ENCODE measurements around the gene SCN10A.
A peak's percentile ranks its signal among the peaks of the same experiment; 100 is the strongest.

Gene SCN10A

DNA sequence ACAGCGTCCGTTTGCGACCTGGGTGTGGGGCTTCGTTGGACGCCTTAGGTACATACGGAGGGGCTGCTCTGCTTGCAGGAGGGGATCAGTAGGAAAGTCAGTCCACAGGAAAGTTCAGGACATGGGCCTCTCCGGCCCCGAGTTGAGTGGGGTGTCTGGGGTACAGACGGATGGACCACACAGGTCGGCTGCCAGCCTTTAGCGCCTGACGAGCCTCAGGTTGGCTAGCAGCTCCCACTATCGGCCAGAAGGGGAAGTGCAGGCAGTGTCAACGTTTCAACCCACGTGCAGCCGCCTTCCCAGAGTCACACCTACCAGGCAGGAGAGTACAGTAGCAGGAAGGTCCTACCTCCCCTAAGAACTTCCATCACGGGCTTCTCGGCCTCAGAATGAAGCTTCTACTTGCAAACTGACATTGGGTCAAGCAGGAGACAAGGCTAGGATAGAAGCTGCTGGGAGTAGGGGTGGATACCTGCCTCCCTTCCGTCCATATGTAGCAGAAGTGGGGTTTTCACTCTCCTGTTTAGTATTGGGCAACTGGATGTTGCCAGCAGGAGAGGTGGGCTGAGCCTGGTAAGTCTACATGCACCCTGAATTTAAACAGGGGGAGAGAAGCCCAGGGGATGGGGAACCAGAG, 164.7 kb downstream of the SCN10A start:
- DNase-seq (ENCODE audit: low spot score): peak; percentile 82

DNA sequence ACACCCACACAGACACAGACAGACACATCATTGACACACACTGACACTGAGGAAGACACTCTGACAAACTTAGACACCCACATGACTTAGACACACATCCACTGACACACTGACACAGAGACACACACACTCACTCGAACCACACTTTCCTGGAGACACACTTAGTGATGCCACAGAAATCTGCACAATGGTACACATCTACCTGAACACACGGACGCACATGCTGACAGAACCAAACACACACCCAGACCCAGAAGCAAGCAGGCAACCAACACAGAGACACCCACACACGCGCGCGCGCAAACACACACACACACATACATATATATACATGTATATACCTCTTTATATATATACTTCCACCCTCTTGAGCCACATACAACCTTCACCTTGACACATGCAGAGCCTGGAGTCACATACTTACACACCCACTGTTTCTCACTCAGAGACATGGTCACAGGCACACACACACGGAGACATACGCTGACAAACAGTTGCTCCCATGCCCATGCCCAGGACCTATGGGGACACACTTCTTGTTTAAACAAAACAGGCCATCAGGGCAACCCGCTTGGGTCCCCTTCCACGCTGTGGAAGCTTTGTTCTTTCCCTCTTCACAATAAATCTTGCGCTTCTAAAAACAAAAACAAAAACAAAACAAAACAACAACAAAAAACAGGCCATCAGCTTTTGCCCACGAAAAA, 165.6 kb downstream of the SCN10A start:
- no peak for DNase-seq (ENCODE audit: low spot score)

DNA sequence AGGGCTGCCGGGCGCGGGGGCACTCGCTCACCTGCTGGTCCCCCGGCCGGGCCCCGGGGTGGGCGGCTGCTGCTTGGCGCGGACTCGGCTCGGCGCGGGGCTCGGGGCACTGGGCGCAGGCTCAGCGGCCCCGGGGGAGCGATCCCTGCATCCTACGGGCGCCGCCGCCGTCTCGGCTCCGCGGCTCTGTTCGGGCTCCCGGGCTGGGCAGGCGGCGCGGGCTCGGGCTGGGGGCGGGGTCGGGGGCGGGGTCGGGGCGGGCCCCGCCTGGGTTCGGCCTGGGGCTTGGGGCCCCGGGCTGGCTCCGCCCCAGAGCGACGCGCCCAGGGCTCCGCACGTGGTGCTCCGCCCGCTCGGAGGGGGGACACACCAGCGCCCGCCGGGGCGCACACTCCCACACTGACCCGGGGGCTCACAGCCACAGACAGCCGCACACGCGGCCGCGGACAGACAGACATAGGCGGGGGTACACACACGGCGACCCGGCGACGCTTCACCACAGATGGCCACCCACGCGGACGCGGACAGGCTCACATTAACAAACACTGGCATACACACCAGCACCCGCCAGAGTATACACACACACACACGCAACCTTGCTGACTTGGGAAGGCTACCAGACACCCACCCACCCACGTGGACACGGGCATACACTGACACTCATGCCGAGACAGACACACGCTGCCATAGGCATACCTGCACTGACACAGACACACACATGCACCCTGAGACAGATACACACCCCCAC, 166.3 kb downstream of the SCN10A start, which contains the start of gene SCN5A:
SCN5A (minus strand) TSS at position 188 of the 748 bp plus-strand sequence. CDS start 16,380 bp downstream, outside the sequence.
- DNase-seq (ENCODE audit: low spot score): peak; percentile 97

DNA sequence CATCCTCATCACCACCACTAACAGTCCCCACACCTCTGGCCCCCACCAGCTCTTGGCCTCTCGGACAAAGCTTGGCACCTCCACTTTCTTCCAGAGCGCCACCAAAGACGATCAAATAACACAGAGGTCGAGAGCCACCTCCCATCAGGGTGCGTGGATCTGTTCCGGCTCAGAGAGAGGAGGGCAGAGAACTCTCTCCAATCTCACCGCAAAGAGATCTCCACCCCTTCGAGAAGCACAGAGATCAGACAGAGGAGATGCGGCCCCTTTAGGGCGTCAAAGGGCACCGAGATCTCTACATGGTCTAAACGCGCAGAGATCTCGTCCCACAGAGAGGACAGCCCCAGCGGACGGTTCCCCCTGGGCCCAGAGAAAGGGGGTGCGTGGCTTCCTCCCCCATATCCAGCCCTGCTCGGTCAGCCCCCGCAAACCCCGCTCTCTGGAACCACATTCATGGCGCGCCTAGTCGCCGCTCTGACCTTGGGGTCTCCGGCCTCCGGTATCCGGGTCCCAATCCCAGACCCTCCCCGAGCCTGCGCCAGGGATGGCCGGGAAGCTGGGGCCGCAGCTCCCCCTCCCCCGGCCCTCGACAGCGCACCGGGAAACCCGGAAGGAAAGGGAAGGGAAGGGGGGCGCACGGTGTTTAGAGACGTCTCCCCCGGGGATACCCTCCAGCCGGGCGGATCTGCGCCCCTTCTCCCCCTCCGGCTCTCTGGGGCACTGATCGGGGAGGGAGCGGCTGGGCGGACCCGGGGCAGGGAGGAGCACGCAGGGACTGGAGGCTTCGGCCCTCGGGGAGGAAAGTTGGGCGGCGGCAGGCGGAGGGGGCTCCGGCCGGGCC, 167.1 kb downstream of the SCN10A start:
- DNase-seq (ENCODE audit: low spot score): peak; percentile 70

DNA sequence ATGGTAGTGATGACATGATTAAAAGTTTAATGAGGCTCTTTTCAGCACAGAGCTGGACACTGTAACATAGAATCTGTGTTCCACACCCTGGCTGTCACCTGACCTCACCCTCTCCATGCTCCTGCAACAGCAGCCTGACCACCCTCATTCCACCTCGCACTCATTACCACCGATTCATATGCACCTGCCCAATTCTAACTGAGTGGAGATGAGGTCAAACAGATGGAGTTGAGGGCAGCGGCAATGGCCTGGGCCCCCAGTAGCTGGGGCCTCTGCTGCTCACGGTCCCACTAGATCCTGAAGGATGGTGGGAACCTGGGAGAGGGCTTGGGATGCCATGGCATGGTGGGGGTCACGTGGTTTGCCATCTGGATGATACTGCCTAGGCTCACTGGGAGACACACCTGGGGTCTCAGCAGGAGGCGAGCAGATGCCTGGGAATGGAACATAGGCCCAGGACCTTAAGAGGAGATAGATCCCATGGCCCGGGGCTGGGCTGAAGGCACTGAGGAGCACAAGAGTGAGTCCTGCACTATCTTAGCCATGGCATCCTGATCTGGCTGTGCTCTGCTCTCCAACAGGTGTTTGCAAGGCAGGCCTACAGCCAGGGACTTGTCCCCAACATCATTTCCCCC, 167.9 kb downstream of the SCN10A start:
- peak; percentile 2 for DNase-seq (ENCODE audit: low spot score)

DNA sequence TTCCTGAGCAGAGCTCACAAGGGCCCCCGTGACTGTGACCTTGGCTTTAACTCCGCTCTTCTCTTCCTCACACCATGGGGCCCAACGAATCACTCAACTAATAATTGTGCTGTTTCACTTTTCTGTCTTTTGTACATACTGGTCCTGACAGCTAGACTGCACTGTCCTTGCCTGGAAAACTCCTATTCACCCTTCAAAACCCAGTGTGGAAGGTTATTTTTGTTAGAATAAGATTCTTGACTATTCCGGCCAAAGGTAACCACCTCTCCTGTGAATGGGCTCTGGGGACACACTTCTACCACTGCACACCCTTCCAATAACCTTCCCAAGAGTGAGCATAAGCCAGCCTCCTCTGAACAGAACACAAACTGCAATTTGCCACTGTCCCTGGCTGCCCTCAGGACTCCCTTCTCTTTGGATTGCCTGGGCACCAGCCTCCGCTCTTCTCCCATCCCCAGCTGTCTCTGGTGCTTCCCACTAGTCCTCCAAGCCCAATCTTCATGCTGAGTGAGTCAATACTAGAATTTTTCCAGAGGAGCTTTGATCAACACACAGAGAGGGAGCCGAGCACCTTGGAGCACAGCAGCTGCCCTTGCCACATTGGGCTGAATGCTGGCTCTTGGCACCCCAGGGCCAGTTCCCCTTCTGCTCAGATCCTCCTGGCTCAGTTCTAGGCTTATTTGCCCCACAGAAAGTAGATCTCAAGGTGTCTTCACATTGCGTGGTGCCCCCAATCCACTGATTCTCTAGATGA, 168.6 kb downstream of the SCN10A start:
- DNase-seq (ENCODE audit: low spot score): peak; percentile 2

Measured in iPS-NIHi11 (cell line).